PC-9 (cell line): Measurements from ENCODE around the gene HNRNPM. TPM values are rescaled to one million over a fixed set of nuclear protein-coding genes. Genes with fewer than 3 reads are reported as not detected.

ENCODE experiments used
- BruUV-seq: library from RNA; stranded (reverse); fragments of 400-500 nt; replicated peaks from 2 replicates; lab custom pipeline; 2021; lab: Mats Ljungman, UMichigan
- CTCF ChIA-PET: fragments of 300-600 bp; sonication (Branson Sonifier 250); formaldehyde crosslinking; loops from one replicate; lab custom pipeline; 2022; ENCODE audit warnings: antibody characterized with exemption; lab: Charles Lee
- POLR2A ChIA-PET: fragments of 300-600 bp; sonication (Branson Sonifier 250); formaldehyde crosslinking; loops from one replicate; lab custom pipeline; 2022; ENCODE audit warnings: antibody characterized with exemption; ENCODE audit not compliant: unreplicated experiment; lab: Charles Lee
- DNase-seq, 2 experiments: peaks; one replicate each; pipeline versions ENCODE4 v3.0.0 to v3.0.0-alpha.2; 2015 to 2022; ENCODE audit warnings: mixed read lengths in 1 of 2
- H2AFZ ChIP-seq: fragments of 200-600 bp; sonication (generic); 2 replicates; pipeline ENCODE4 v1.8.1; 2017; ENCODE audit warnings: antibody characterized with exemption
- H3F3A ChIP-seq: fragments of 200-600 bp; sonication (generic); 2 replicates; pipeline ENCODE4 v1.8.1; 2017; ENCODE audit warnings: antibody characterized with exemption, mild to moderate bottlenecking, low read depth; ENCODE audit not compliant: insufficient read depth
- H3K27ac ChIP-seq: fragments of 200-600 bp; sonication (generic); 2 replicates; pipeline ENCODE4 v1.6.1; 2016; ENCODE audit warnings: mixed run types
- H3K27me3 ChIP-seq: fragments of 200-600 bp; sonication (generic); 2 replicates; pipeline ENCODE4 v1.6.1; 2016; ENCODE audit warnings: low read depth, mixed run types; ENCODE audit not compliant: insufficient read depth
- H3K36me3 ChIP-seq: fragments of 200-600 bp; sonication (generic); 2 replicates; pipeline ENCODE4 v1.6.1; 2016; ENCODE audit warnings: low read depth, mixed run types
- H3K4me1 ChIP-seq: fragments of 200-600 bp; sonication (generic); replicated peaks from 2 replicates; pipeline ENCODE4 v1.6.1; 2016; ENCODE audit warnings: mixed run types; ENCODE audit not compliant: insufficient read depth
- H3K4me2 ChIP-seq: fragments of 200-600 bp; sonication (generic); 2 replicates; pipeline ENCODE4 v1.6.1; 2017; ENCODE audit warnings: mixed run types
- H3K4me3 ChIP-seq: fragments of 200-600 bp; sonication (generic); 2 replicates; pipeline ENCODE4 v1.6.1; 2016; ENCODE audit warnings: mixed run types
- H3K79me2 ChIP-seq: fragments of 200-600 bp; sonication (generic); 2 replicates; pipeline ENCODE4 v1.6.1; 2017; ENCODE audit warnings: low read depth, mixed run types
- H3K9me2 ChIP-seq: fragments of 200-600 bp; sonication (generic); 2 replicates; pipeline ENCODE4 v1.8.1; 2017; ENCODE audit warnings: mild to moderate bottlenecking; ENCODE audit not compliant: insufficient read depth
- H3K9me3 ChIP-seq: fragments of 200-600 bp; sonication (generic); 2 replicates; pipeline ENCODE4 v1.8.1; 2016; ENCODE audit warnings: low read depth; ENCODE audit not compliant: insufficient read depth
- H4K20me1 ChIP-seq: fragments of 200-600 bp; sonication (generic); 2 replicates; pipeline ENCODE4 v1.8.1; 2017; ENCODE audit not compliant: insufficient read depth
- CTCF ChIP-seq: fragments of 200-600 bp; sonication (generic); conservative IDR thresholded peaks from 2 replicates; pipeline ENCODE4 v1.6.1; 2017; ENCODE audit warnings: mixed run types, antibody characterized with exemption, mild to moderate bottlenecking, moderate library complexity
- EZH2 ChIP-seq: fragments of 200-600 bp; sonication (generic); IDR thresholded peaks from 2 replicates; pipeline ENCODE4 v1.8.0; 2017; ENCODE audit warnings: antibody characterized with exemption, low read depth
- intact Hi-C: fragments of 100-400 bp; cut with micrococcal nuclease; formaldehyde crosslinking; loops from one replicate; pipeline ENCODE4 v1.10.0; 2022; ENCODE audit not compliant: unreplicated experiment
- total RNA-seq: library from RNA; stranded (reverse); gene quantifications from 2 replicates; pipeline ENCODE4 v1.2.3, GENCODE V29; 2021

Gene HNRNPM
- total RNA-seq, 1 experiment from 2014 or later, result 239 TPM

DNA sequence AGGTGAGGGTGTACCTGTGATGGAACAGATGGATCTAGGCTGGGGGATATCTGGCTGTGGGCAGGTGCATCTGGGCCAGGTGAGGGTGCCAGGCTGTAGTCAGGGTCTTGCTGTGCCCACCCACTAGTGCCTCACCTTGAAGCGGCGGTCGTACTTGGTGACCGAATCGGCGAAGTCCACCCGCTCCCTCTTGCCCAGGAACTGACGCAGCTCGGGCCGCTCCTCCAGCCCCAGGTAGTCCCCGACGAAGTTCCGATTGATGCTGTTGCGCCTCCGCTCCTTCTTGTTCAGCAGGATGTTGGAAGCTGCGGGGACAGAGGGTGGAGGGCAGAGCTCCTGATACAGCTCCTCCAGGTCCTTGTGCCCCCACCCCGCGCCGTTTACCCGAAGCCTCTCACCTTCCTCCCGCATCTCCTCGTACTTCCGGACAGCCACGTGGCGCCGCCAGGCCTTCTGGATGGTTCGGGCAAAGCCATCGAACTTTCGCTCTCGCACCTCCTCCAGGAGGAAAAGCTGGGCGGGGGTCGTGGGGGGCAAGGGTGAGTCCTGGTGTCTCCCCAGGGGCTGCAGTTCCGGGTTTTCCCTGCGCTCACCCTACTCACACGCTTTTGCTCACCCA, 85.4 kb downstream of the HNRNPM start:
- BruUV-seq, result no TSS peak
- Histone ChIP-seq H3K27me3 (no peaks in the 10 kb centered on the region), H4K20me1 (no peaks in the 10 kb centered on the region; the same call in none of the 2 replicates), H3F3A (peaks cover 4% of the 10 kb centered on the region; the same call in 1 of the 2 replicates), H3K79me2 (no peaks in the 10 kb centered on the region; the same call in 1 of the 2 replicates), H3K9me3 (no peaks in the 10 kb centered on the region), H3K36me3 (no peaks in the 10 kb centered on the region), H3K4me1 (peaks cover 9% of the 10 kb centered on the region), H3K4me2 (no peak overlapping the region), H3K27ac (no peak overlapping the region), H2AFZ (no peak overlapping the region), H3K4me3 (no peak overlapping the region), H3K9me2 (no peaks in the 10 kb centered on the region)
- DNase-seq, result no peak
- intact Hi-C loops, result no loop called here
- POLR2A ChIA-PET, result no interaction called here
- TF ChIP-seq EZH2 (no peak), CTCF (no peak)
- CTCF ChIA-PET, result no interaction called here

GRCh38 chr19:8531470-8531869, 86.7 kb downstream of the HNRNPM start:
- Histone ChIP-seq H3F3A (no peaks in the 10 kb centered on the region; the same call in 1 of the 2 replicates), H3K27ac (no peak overlapping the region), H3K36me3 (no peaks in the 10 kb centered on the region), H3K27me3 (no peaks in the 10 kb centered on the region), H3K4me3 (no peak overlapping the region), H3K9me2 (no peaks in the 10 kb centered on the region), H3K9me3 (no peaks in the 10 kb centered on the region), H2AFZ (no peak overlapping the region), H4K20me1 (no peaks in the 10 kb centered on the region; the same call in none of the 2 replicates), H3K4me2 (no peak overlapping the region), H3K4me1 (peaks cover 9% of the 10 kb centered on the region), H3K79me2 (no peaks in the 10 kb centered on the region; the same call in 1 of the 2 replicates)
- ChIA-PET CTCF (no interaction called here), POLR2A (no interaction called here)
- TF ChIP-seq EZH2 (no peak), CTCF (no peak)
- intact Hi-C loops, result no loop called here
- no TSS peak for BruUV-seq
- DNase-seq, result no peak

GRCh38 chr19:8532225-8532624, 87.5 kb downstream of the HNRNPM start:
- Histone ChIP-seq H3F3A (no peaks in the 10 kb centered on the region; the same call in 1 of the 2 replicates), H3K36me3 (no peaks in the 10 kb centered on the region), H3K4me2 (no peak overlapping the region), H2AFZ (no peak overlapping the region), H4K20me1 (no peaks in the 10 kb centered on the region; the same call in none of the 2 replicates), H3K27me3 (no peaks in the 10 kb centered on the region), H3K79me2 (no peaks in the 10 kb centered on the region), H3K9me3 (no peaks in the 10 kb centered on the region), H3K4me1 (peaks cover 4% of the 10 kb centered on the region), H3K4me3 (no peak overlapping the region), H3K9me2 (no peaks in the 10 kb centered on the region), H3K27ac (no peak overlapping the region)
- CTCF ChIA-PET, result interaction anchor here (0.6 kb wide), 1 partner anchor 38 kb away, joined by 3 read pairs; no protein-coding TSS in a partner anchor
- DNase-seq, result no peak
- no TSS peak for BruUV-seq
- TF ChIP-seq EZH2 (no peak), CTCF (no peak)
- intact Hi-C loops, result no loop called here
- POLR2A ChIA-PET, result no interaction called here
